Pancreas (tissue), 10 donors: ENCODE data around the gene PPME1. TPM values are rescaled to one million over a fixed set of nuclear protein-coding genes. Genes with fewer than 3 reads are reported as not detected.

Source experiments
- ATAC-seq, 4 donors: fragments of 200-7000 bp; cut with Tn5 transposase; one replicate each; pipeline versions ENCODE4 v1.8.0 to v1.9.1; 2020; ENCODE audit warnings: mild to moderate bottlenecking in 4 of 4, moderate library complexity in 4 of 4
- DNase-seq, 6 donors: peaks; one replicate each; pipeline ENCODE4 v3.0.0-alpha.2; 2020
- FAIRE-seq: peaks from 2 replicates; lab custom pipeline; 2012; peaks lifted over from hg19 to GRCh38; lab: Jason Lieb, UNC
- H3K27ac ChIP-seq, 4 donors: fragments of 200-600 bp; sonication (generic); 1 replicate in 3 of 4; 2 replicates in 1 of 4; pipeline versions ENCODE4 v1.5.0 to v1.8.0; 2020
- H3K27me3 ChIP-seq, 4 donors: fragments of 200-600 bp; one replicate each; pipeline ENCODE4 v1.8.0; 2021
- H3K36me3 ChIP-seq, 3 donors: fragments of 200-600 bp; sonication (generic) in 1 of 3; one replicate each; pipeline versions ENCODE4 v1.5.0 to v1.8.0; 2020 to 2021
- H3K4me1 ChIP-seq, 3 donors: fragments of 200-600 bp; one replicate each; pipeline ENCODE4 v1.8.0; 2021
- H3K4me3 ChIP-seq, 4 donors: fragments of 200-600 bp; sonication (generic) in 2 of 4; one replicate each; pipeline versions ENCODE4 v1.5.0 to v1.8.0; 2020 to 2021
- H3K9me3 ChIP-seq, 4 donors: fragments of 200-600 bp; one replicate each; pipeline ENCODE4 v1.8.0; 2021
- CTCF ChIP-seq, 4 donors: fragments of 200-600 bp; sonication (generic) in 3 of 4; IDR thresholded peaks; one replicate each; pipeline versions ENCODE4 v1.5.0 to v1.8.0; 2021; ENCODE audit warnings: antibody characterized with exemption in 4 of 4
- WGBS, 2 donors: extraction: QIAGEN DNeasy Blood & Tissue Kit; methylation state at CpG; one replicate each; pipeline ENCODE4 v1.1.7; 2013; 5-methylcytosine and 5-hydroxymethylcytosine counted together
- intact Hi-C, 3 donors: fragments of 100-400 bp; cut with DNase I; formaldehyde crosslinking; loops; one replicate each; pipeline versions ENCODE4 v1.11.1 to v1.14.2; 2022
- polyA plus RNA-seq, 2 donors: library from polyadenylated mRNA; stranded (reverse); fragments of 200-250 nt; gene quantifications; one replicate each; pipeline ENCODE4 v1.2.3, GENCODE V29; 2013
- total RNA-seq, 6 donors: library from RNA; stranded (reverse); fragmentation: NEBNext Ultra II Directional in 4 of 6; extraction: Animal tissue kit (Norgen Biotek cat#: 25700) in 4 of 6; gene quantifications; one replicate each; pipeline versions ENCODE4 v1.2.1 to v1.2.4, GENCODE V29; 2021 to 2023
- donor health status: healthy with polysubstance abuse.
- donor health status: DM: no; HTN: no; CAD: no; lungs with moderate emphysema.
- donor health status: DM: no; HTN: no; CAD: no.
- donor health status: control.
- donor health status: control.
- donor health status: Bipolar disorder and iron deficiency.
- donor health status: DM: yes; HTN: yes; CAD: no.
- donor health status: DM: no; HTN: no; CAD: no.
- donor health status: DM: no; HTN: no; CAD: no.
- donor health status: DM: yes; HTN: yes; CAD: no.

PPME1 gene
- total and polyA plus RNA-seq, 8 donors = 9.6 to 20.6 (median 13.6) TPM

- TF ChIP-seq CTCF (IDR thresholded peaks at IDR 0.05) = no peak
- no peak overlapping the region for H3K4me3 ChIP-seq
- ATAC-seq = no peak
- 95 to 97% methylated on average over 3 of the region's 3 CpGs for WGBS, 2 donors
- peaks cover 0 to 5% (median 3%) of the 10 kb centered on the region in 3 donors for H3K4me1 ChIP-seq
- peaks cover 0 to 3% (median 0%) of the 10 kb centered on the region in 3 donors for H3K36me3 ChIP-seq
- FAIRE-seq = no peak
- DNase-seq = no peak
- H3K27me3 ChIP-seq = no peaks in the 10 kb centered on the region
- intact Hi-C loops = no loop called here
- no peaks in the 10 kb centered on the region for H3K9me3 ChIP-seq
- no peak overlapping the region for H3K27ac ChIP-seq
Measured at GRCh38 chr11:74133436-74133835, 37.7 kb upstream of the PPME1 start.

GRCh38 chr11:74134661-74135060 is 36.4 kb upstream of the PPME1 start:
- H3K27ac ChIP-seq = no peak overlapping the region
- peaks cover 0 to 11% (median 9%) of the 10 kb centered on the region in 3 donors for H3K4me1 ChIP-seq
- intact Hi-C loops = no loop called here
- no peak for TF ChIP-seq CTCF (IDR thresholded peaks at IDR 0.05)
- no peak for DNase-seq
- H3K9me3 ChIP-seq = no peaks in the 10 kb centered on the region
- no peak for FAIRE-seq
- ATAC-seq = no peak
- H3K27me3 ChIP-seq = no peaks in the 10 kb centered on the region
- no peak overlapping the region for H3K4me3 ChIP-seq
- WGBS, 2 donors = 96 to 98% methylated on average over 3 of the region's 3 CpGs
- H3K36me3 ChIP-seq = peaks cover 0 to 3% (median 0%) of the 10 kb centered on the region in 3 donors

- DNase-seq (no peak), FAIRE-seq (no peak), ATAC-seq (no peak)
- intact Hi-C loops = no loop called here
- H3K27me3 ChIP-seq = no peaks in the 10 kb centered on the region
- 91 to 93% methylated on average over 3 of the region's 3 CpGs for WGBS, 2 donors
- no peak overlapping the region for H3K4me3 ChIP-seq
- H3K9me3 ChIP-seq = no peaks in the 10 kb centered on the region
- H3K27ac ChIP-seq = no peak overlapping the region
- TF ChIP-seq CTCF (IDR thresholded peaks at IDR 0.05) = no peak
- peaks cover 0 to 11% (median 9%) of the 10 kb centered on the region in 3 donors for H3K4me1 ChIP-seq
- peaks cover 0 to 3% (median 0%) of the 10 kb centered on the region in 3 donors for H3K36me3 ChIP-seq
Measured at GRCh38 chr11:74135127-74135840, 35.8 kb upstream of the PPME1 start.

GRCh38 chr11:74138021-74138420 is 33.1 kb upstream of the PPME1 start:
- Histone ChIP-seq H3K4me1 (peaks cover 0 to 11% (median 9%) of the 10 kb centered on the region in 3 donors), H3K27ac (peak overlapping the region in 2 of 4 donors; percentile 9 to 27), H3K27me3 (no peaks in the 10 kb centered on the region), H3K4me3 (no peak overlapping the region), H3K9me3 (no peaks in the 10 kb centered on the region), H3K36me3 (no peaks in the 10 kb centered on the region)
- 81 to 86% methylated on average over 2 of the region's 2 CpGs for WGBS, 2 donors
- intact Hi-C loops = no loop called here
- FAIRE-seq (no peak), ATAC-seq (no peak), DNase-seq (no peak)
- no peak for TF ChIP-seq CTCF (IDR thresholded peaks at IDR 0.05)

- intact Hi-C loops = no loop called here
- H3K36me3 ChIP-seq = no peaks in the 10 kb centered on the region
- H3K27me3 ChIP-seq = no peaks in the 10 kb centered on the region
- TF ChIP-seq CTCF (IDR thresholded peaks at IDR 0.05) = no peak
- DNase-seq (peak in 2 of 6 donors; percentile 2 to 26), FAIRE-seq (no peak), ATAC-seq (peak; percentile 66 to 96 (median 83))
- H3K4me1 ChIP-seq = peaks cover 0 to 11% (median 9%) of the 10 kb centered on the region in 3 donors
- no peaks in the 10 kb centered on the region for H3K9me3 ChIP-seq
- no peak overlapping the region for H3K4me3 ChIP-seq
- peak overlapping the region in 2 of 4 donors; percentile 9 to 27 for H3K27ac ChIP-seq
- 20 to 29% methylated on average over 2 of the region's 2 CpGs for WGBS, 2 donors
Measured at GRCh38 chr11:74138572-74138971, 32.5 kb upstream of the PPME1 start.
